H9 (cell line): ENCODE data around the gene OR5D16. TPM values are rescaled to one million over a fixed set of nuclear protein-coding genes. Genes with fewer than 3 reads are reported as not detected.

Experiments used
- DNase-seq: peaks from one replicate; pipeline ENCODE4 v3.0.0-alpha.2; 2017
- H2AFZ ChIP-seq: one replicate; pipeline ENCODE4 v1.6.1; 2013; ENCODE audit warnings: mild to moderate bottlenecking, low read length, control low read depth, moderate library complexity
- H2AK5ac ChIP-seq: 2 replicates; pipeline ENCODE4 v1.6.1; 2013; ENCODE audit warnings: low read length, control low read depth, mixed read lengths; ENCODE audit not compliant: insufficient read length
- H2BK120ac ChIP-seq: one replicate; pipeline ENCODE4 v1.6.1; 2013; ENCODE audit warnings: low read depth, mild to moderate bottlenecking, low read length, control low read depth, inconsistent platforms; ENCODE audit not compliant: poor library complexity, severe bottlenecking
- H2BK12ac ChIP-seq: 2 replicates; pipeline ENCODE4 v1.6.1; 2013; ENCODE audit warnings: low read length, control low read depth, mixed read lengths, low read depth; ENCODE audit not compliant: insufficient read length
- H2BK15ac ChIP-seq: 2 replicates; pipeline ENCODE4 v1.6.1; 2013; ENCODE audit warnings: low read depth, low read length, control low read depth
- H2BK20ac ChIP-seq: one replicate; pipeline ENCODE4 v1.6.1; 2013; ENCODE audit warnings: low read depth, mild to moderate bottlenecking, low read length, control low read depth, inconsistent platforms; ENCODE audit not compliant: poor library complexity, severe bottlenecking
- H2BK5ac ChIP-seq: 2 replicates; pipeline ENCODE4 v1.6.1; 2013; ENCODE audit warnings: low read length, control low read depth, mixed read lengths; ENCODE audit not compliant: insufficient read length
- H3K14ac ChIP-seq: 2 replicates; pipeline ENCODE4 v1.6.1; 2013; ENCODE audit warnings: low read length, control low read depth; ENCODE audit not compliant: insufficient read depth
- H3K18ac ChIP-seq: 2 replicates; pipeline ENCODE4 v1.6.1; 2013; ENCODE audit warnings: low read depth, mild to moderate bottlenecking, mixed read lengths, low read length, control low read depth; ENCODE audit not compliant: insufficient read length
- H3K23ac ChIP-seq: 2 replicates; pipeline ENCODE4 v1.6.1; 2013; ENCODE audit warnings: low read length, control low read depth, mixed read lengths, low read depth; ENCODE audit not compliant: insufficient read length
- H3K23me2 ChIP-seq: 2 replicates; pipeline ENCODE4 v1.6.1; 2013; ENCODE audit warnings: low read depth, mild to moderate bottlenecking, mixed read lengths, low read length, control low read depth; ENCODE audit not compliant: insufficient read length, poor library complexity, severe bottlenecking
- H3K27ac ChIP-seq: 2 replicates; pipeline ENCODE4 v1.5.1; 2013; ENCODE audit warnings: low read length, control low read depth, mixed read lengths, low read depth; ENCODE audit not compliant: insufficient read length
- H3K27me3 ChIP-seq: 2 replicates; pipeline ENCODE4 v1.6.1; 2013; ENCODE audit warnings: low read length, control low read depth, inconsistent platforms; ENCODE audit not compliant: insufficient read depth
- H3K4ac ChIP-seq: 2 replicates; pipeline ENCODE4 v1.6.1; 2013; ENCODE audit warnings: low read depth, mild to moderate bottlenecking, control low read depth, inconsistent platforms, low read length, moderate library complexity
- H3K4me1 ChIP-seq: 2 replicates; pipeline ENCODE4 v1.6.1; 2013; ENCODE audit warnings: low read length, control low read depth, inconsistent platforms; ENCODE audit not compliant: insufficient read depth
- H3K4me2 ChIP-seq: 2 replicates; pipeline ENCODE4 v1.6.1; 2013; ENCODE audit warnings: low read length, control low read depth, mixed read lengths; ENCODE audit not compliant: insufficient read length, insufficient read depth
- H3K56ac ChIP-seq: 2 replicates; pipeline ENCODE4 v1.6.1; 2013; ENCODE audit warnings: low read depth, mild to moderate bottlenecking, mixed read lengths, low read length, control low read depth; ENCODE audit not compliant: insufficient read length
- H3K79me1 ChIP-seq: 2 replicates; pipeline ENCODE4 v1.6.1; 2013; ENCODE audit warnings: low read depth, mild to moderate bottlenecking, moderate library complexity, low read length, control low read depth, inconsistent platforms; ENCODE audit not compliant: insufficient read depth, poor library complexity, severe bottlenecking
- H3K79me2 ChIP-seq: 2 replicates; pipeline ENCODE4 v1.6.1; 2013; ENCODE audit warnings: low read length, control low read depth, inconsistent platforms; ENCODE audit not compliant: insufficient read depth
- H3K9ac ChIP-seq: 2 replicates; pipeline ENCODE4 v1.6.1; 2013; ENCODE audit warnings: low read length, control low read depth, mixed read lengths; ENCODE audit not compliant: insufficient read length; ENCODE audit errors: extremely low read depth
- H3K9me3 ChIP-seq: one replicate; pipeline ENCODE4 v1.6.1; 2013; ENCODE audit warnings: low read depth, low read length, inconsistent platforms; ENCODE audit not compliant: control insufficient read depth
- H3T11ph ChIP-seq: one replicate; pipeline ENCODE4 v1.6.1; 2013; ENCODE audit warnings: mild to moderate bottlenecking, low read length, control low read depth, inconsistent platforms
- H4K20me1 ChIP-seq: one replicate; pipeline ENCODE4 v1.6.1; 2013; ENCODE audit not compliant: control insufficient read depth, insufficient read length, insufficient read depth
- H4K5ac ChIP-seq: 2 replicates; pipeline ENCODE4 v1.6.1; 2013; ENCODE audit warnings: low read depth, mild to moderate bottlenecking, mixed read lengths, low read length, control low read depth; ENCODE audit not compliant: insufficient read length
- H4K8ac ChIP-seq: replicated peaks from 2 replicates; pipeline ENCODE4 v1.6.1; 2013; ENCODE audit warnings: low read length, control low read depth, mixed read lengths, low read depth; ENCODE audit not compliant: insufficient read length
- H4K91ac ChIP-seq: 2 replicates; pipeline ENCODE4 v1.6.1; 2013; ENCODE audit warnings: low read depth, mild to moderate bottlenecking, moderate library complexity, mixed read lengths, low read length, control low read depth; ENCODE audit not compliant: insufficient read length
- H3K27ac Mint-ChIP-seq, 3 experiments: 2 replicates in 2 of 3; 3 replicates in 1 of 3; pipeline ENCODE4 v1.8.0; 2020 to 2021; ENCODE audit warnings: mixed read lengths in 3 of 3, mild to moderate bottlenecking in 1 of 3, moderate library complexity in 1 of 3
- H3K27me3 Mint-ChIP-seq: 2 replicates; pipeline ENCODE4 v1.8.0; 2021; ENCODE audit warnings: low read depth, mild to moderate bottlenecking, moderate library complexity, mixed read lengths
- H3K36me3 Mint-ChIP-seq, 3 experiments: 2 replicates in 2 of 3; 3 replicates in 1 of 3; pipeline ENCODE4 v1.8.0; 2020 to 2021; ENCODE audit warnings: low read depth in 3 of 3, mixed read lengths in 3 of 3; ENCODE audit not compliant: insufficient read depth in 1 of 3
- H3K4me1 Mint-ChIP-seq, 2 experiments: 2 replicates each; pipeline ENCODE4 v1.8.0; 2020; ENCODE audit warnings: mixed read lengths in 2 of 2
- H3K4me3 Mint-ChIP-seq, 2 experiments: 2 replicates in 1 of 2; 3 replicates in 1 of 2; pipeline ENCODE4 v1.8.0; 2020 to 2021; ENCODE audit warnings: mild to moderate bottlenecking in 2 of 2, mixed read lengths in 2 of 2, moderate library complexity in 1 of 2
- H3K9me3 Mint-ChIP-seq, 2 experiments: 2 replicates in 1 of 2; 3 replicates in 1 of 2; pipeline ENCODE4 v1.8.0; 2020; ENCODE audit warnings: mild to moderate bottlenecking in 2 of 2, mixed read lengths in 2 of 2, moderate library complexity in 1 of 2
- total RNA-seq: library from RNA; stranded (reverse); gene quantifications from 2 replicates; pipeline ENCODE4 v1.2.1, GENCODE V29; 2021
- TF ChIP-seq, protein P1 (sequence below): fragments of 200-600 bp; sonication (generic); conservative IDR thresholded peaks from 3 replicates; pipeline ENCODE4 v1.8.0; 2021; ENCODE audit warnings: antibody characterized with exemption, mild to moderate bottlenecking

OR5D16 gene
- total RNA-seq, 1 experiment from 2014 or later: not detected

DNA sequence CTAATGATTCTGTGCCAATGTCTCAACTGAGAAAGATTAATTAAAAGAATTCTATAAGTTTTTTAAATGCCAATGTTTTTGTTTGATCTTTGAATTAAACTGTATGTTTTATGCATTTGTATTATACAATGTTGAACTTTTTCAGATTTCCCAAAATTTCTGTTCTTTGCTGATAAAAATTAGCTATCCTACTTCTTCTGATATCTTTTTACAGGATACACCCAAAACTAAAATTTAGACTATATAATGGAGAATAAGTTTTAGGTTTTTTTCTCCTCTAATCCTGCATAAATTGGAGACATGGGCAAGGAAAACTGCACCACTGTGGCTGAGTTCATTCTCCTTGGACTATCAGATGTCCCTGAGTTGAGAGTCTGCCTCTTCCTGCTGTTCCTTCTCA lies 11.6 kb upstream of the OR5D16 start, which contains the start of gene OR5L2:
TSS of gene OR5L2 (plus strand) at position 301 of the 400 bp plus-strand sequence. CDS start at position 301, 0 bp downstream.
- no peak within 1 kb of the TSS for H2BK120ac ChIP-seq
- no peak within 1 kb of the TSS for H3K27ac ChIP-seq
- Mint-ChIP-seq H3K4me1 (no peaks in the 10 kb centered on the region), H3K36me3 (peaks cover 0 to 22% (median 6%) of the 10 kb centered on the region in 3 experiments; a peak in 4 of 7 replicates), H3K4me3 (no peak within 1 kb of the TSS), H3K27me3 (no peaks in the 10 kb centered on the region), H3K27ac (no peak within 1 kb of the TSS), H3K9me3 (peaks cover 70 to 71% of the 10 kb centered on the region in 2 experiments)
- H3K27me3 ChIP-seq: no peaks in the 10 kb centered on the region
- no peak within 1 kb of the TSS for H2BK20ac ChIP-seq
- H4K8ac ChIP-seq: no peak within 1 kb of the TSS
- H3K14ac ChIP-seq: no peak within 1 kb of the TSS
- H4K20me1 ChIP-seq: no peaks in the 10 kb centered on the region
- no peaks in the 10 kb centered on the region for H3K79me2 ChIP-seq
- H3T11ph ChIP-seq: no peak within 1 kb of the TSS
- no peaks in the 10 kb centered on the region for H3K79me1 ChIP-seq
- H3K4ac ChIP-seq: no peak within 1 kb of the TSS
- H4K91ac ChIP-seq: no peak within 1 kb of the TSS
- no peak within 1 kb of the TSS for H3K23ac ChIP-seq
- no peak within 1 kb of the TSS for H2BK12ac ChIP-seq
- TF ChIP-seq, protein P1, sequence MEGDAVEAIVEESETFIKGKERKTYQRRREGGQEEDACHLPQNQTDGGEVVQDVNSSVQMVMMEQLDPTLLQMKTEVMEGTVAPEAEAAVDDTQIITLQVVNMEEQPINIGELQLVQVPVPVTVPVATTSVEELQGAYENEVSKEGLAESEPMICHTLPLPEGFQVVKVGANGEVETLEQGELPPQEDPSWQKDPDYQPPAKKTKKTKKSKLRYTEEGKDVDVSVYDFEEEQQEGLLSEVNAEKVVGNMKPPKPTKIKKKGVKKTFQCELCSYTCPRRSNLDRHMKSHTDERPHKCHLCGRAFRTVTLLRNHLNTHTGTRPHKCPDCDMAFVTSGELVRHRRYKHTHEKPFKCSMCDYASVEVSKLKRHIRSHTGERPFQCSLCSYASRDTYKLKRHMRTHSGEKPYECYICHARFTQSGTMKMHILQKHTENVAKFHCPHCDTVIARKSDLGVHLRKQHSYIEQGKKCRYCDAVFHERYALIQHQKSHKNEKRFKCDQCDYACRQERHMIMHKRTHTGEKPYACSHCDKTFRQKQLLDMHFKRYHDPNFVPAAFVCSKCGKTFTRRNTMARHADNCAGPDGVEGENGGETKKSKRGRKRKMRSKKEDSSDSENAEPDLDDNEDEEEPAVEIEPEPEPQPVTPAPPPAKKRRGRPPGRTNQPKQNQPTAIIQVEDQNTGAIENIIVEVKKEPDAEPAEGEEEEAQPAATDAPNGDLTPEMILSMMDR: no peak
- no peak within 1 kb of the TSS for H2AK5ac ChIP-seq
- no peaks in the 10 kb centered on the region for H3K4me1 ChIP-seq
- no peak within 1 kb of the TSS for H2BK15ac ChIP-seq
- H2AFZ ChIP-seq: no peak within 1 kb of the TSS
- no peaks in the 10 kb centered on the region for H3K23me2 ChIP-seq
- H3K56ac ChIP-seq: no peak within 1 kb of the TSS
- no peak within 1 kb of the TSS for H3K18ac ChIP-seq
- H3K9ac ChIP-seq: no peak within 1 kb of the TSS
- no peak within 1 kb of the TSS for H3K4me2 ChIP-seq
- no peak within 1 kb of the TSS for H4K5ac ChIP-seq
- DNase-seq: no peak
- H3K9me3 ChIP-seq: peaks cover 64% of the 10 kb centered on the region
- no peak within 1 kb of the TSS for H2BK5ac ChIP-seq
